T-helper 2 cell (primary cell): ENCODE results near the gene TMEM258.

Source experiments
- DNase-seq, 5 experiments: peaks; one replicate each; pipeline versions ENCODE4 v3.0.0 to v3.0.0-alpha.2; 2012 to 2022

Gene TMEM258

GRCh38 chr11:61739966-61740365, 52.4 kb downstream of the TMEM258 start:
- DNase-seq, result no peak

GRCh38 chr11:61739413-61739812, 53.0 kb downstream of the TMEM258 start:
- no peak for DNase-seq
